Measurements from ENCODE around the gene STXBP1.

Gene STXBP1

DNA sequence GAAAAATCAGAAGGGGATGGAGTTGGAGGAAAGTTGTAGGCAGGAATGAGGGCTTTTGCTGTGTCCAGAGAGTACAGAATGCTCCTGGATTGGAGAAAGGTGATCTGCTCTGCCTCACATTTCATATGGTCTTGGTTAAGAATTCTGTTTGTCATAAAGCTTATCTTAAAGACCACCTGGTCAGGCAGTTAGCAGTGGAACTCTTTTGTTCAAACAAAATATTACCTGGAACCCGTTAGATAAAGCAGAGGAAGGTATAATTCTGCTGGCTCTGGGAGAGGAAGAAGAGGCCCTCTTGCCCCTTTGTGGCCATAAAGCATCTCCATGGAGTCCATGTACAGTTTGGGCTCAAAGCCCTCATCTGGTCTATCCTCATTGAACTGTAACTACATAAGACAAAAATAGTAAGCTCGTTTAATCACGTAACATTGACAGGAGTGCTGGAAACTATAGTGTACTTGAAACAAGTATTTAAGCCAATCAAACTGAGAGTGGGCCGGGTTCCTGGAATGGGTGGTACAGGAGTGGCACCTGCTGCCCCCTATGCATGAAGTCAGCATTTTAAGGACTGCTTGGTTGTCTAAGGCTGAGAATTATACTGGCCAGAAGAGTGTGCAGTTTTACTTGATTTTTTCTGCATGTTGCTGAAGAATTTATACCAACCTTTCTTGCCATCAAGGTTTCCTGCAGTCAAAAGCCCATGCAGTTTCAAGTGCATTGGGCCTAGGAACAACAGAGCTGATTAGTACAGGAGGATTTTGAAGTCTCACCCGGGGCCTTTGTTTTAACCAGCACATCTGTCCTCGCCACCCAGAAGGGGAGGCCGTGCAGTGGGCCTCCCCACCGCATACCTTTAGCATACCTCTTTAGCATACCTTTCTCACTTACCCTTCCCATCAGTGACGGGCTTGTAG, 39.9 kb downstream of the STXBP1 start:
- in situ Hi-C loops (cut with MboI; ENCODE audit: low sequenced_read_pairs) = no loop called here

DNA sequence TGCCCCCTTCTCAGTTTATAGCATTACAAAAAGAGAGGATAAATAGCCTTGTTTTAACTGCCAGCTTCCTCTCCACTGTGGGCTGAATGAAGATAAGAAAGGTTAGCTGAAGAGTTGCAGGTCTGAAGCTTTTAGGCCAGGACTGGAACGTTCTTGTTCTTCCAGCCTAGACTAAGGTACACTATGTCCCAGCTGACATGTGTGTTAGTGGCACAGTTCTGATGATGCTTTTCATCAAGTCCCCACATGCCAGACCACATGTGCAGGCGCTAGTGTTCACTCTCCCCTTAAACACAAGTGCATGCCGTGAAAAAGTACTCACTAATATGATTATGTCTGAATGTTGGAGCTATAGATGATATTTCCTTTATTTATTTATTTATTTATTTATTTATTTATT, 40.7 kb downstream of the STXBP1 start:
- in situ Hi-C loops (cut with MboI; ENCODE audit: low sequenced_read_pairs) = no loop called here

DNA sequence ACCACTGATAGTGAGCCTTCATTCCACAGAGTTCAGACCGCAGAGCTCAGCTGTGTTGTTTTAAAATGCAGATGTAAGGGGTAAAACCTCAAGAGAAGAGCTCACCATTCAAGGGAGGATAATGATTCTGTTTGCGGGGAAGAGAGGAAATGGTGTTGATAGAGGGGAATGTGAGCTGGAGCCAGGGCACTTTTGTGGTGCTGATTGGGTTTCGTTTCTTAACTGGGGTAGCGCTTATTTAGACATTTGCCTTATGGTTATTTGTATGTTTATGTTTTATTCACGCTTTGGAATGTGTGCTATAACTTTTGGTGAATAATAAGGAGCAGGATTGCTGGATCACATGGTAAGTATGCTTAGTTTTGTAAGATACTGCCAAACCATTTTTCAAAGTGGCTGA, 42.5 kb downstream of the STXBP1 start:
- in situ Hi-C loops (cut with MboI; ENCODE audit: low sequenced_read_pairs) = no loop called here

DNA sequence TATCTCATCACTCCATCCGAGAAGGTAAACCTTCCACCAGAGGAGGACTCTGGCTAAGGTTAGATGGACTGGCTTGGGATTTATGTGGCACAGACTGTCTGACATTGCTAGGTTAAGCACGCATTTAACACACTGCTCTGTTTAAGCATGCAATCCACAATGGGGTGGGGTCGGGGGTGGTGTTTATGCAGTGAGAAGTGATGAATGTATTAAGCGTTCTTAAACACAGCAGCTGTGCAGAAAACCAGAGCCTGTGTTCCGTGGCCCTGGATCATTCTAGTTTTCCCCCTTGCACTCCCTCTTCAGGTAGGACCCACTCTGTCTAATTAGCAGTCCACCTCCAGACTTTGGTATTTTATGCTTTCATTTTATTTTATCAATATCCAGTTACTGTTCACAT, 46.4 kb downstream of the STXBP1 start:
- in situ Hi-C loops (cut with MboI; ENCODE audit: low sequenced_read_pairs) = no loop called here

DNA sequence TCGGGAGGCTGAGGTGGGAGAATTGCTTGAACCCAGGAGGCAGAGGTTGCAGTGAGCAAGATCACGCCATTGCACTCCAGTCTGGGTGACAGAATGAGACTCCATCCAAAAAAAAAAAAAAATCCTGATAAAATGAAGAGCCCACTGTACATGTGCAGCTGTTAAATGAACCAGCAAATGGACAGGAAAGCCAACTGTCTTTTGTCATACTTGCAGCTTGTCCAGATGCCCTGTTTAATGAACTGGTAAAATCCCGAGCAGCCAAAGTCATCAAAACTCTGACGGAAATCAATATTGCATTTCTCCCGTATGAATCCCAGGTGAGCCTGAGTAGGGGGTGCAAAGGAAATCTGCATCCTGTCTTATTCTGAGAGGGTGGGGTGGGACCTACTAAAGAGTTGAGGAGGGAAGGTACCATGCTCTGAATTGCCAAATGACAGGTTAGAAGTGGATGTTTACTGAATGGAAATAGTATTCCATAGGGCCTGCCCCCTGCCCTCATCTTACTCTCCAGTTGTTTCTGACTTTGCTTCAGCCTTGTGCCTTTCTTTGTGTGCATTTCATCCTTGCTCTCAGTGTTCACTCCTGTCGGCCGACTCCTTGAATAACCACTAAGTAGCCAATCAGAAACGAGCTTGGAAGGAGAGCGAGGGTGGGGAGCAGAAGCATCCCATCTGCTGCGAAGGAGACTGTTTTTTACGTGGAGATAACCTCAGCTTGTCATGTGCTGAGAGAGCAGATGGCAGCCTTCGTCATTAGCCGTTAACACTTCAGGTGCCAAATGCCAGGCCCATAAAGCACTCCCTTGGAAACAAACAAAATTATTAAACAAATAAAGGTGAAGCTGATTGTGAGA, 49.0 kb downstream of the STXBP1 start:
- in situ Hi-C loops (cut with MboI; ENCODE audit: low sequenced_read_pairs) = no loop called here

DNA sequence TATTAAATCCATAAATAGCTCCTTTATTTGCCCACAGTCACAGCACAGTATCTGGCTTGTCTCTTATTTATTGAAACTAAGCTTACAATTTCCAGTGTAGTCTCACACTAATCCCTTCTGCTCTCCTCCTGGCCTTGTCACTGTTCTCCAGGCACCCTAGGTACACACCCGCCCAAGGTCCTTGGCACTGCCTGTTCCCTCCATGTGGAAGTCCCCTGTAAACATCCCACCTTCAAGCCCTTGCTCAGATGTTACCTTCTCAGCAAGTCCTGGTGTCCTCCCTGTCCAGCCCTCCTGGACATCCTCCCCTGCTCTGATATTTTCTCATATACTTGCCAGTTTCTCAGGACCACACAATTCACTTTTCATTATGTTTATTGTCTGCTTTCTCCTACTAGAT, 50.5 kb downstream of the STXBP1 start:
- in situ Hi-C loops (cut with MboI; ENCODE audit: low sequenced_read_pairs) = no loop called here

DNA sequence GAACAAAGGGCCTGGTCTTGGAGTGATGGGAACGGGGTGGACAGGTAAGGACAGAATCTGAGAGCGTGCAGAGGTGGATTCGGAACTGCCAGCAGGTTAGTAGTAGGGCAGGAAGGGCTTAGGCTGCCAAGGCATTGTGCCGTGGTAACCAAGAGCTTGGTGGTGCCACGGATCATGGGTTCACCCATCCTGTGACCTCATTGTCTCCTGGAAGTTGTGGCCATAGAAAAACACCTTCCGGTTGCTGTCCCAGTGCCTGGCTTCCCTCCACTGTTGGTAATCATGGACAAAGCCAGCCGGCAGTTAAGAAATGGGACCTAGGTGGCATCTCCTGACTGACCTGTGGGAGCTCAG, 52.2 kb downstream of the STXBP1 start:
- in situ Hi-C loops (cut with MboI; ENCODE audit: low sequenced_read_pairs) = no loop called here

DNA sequence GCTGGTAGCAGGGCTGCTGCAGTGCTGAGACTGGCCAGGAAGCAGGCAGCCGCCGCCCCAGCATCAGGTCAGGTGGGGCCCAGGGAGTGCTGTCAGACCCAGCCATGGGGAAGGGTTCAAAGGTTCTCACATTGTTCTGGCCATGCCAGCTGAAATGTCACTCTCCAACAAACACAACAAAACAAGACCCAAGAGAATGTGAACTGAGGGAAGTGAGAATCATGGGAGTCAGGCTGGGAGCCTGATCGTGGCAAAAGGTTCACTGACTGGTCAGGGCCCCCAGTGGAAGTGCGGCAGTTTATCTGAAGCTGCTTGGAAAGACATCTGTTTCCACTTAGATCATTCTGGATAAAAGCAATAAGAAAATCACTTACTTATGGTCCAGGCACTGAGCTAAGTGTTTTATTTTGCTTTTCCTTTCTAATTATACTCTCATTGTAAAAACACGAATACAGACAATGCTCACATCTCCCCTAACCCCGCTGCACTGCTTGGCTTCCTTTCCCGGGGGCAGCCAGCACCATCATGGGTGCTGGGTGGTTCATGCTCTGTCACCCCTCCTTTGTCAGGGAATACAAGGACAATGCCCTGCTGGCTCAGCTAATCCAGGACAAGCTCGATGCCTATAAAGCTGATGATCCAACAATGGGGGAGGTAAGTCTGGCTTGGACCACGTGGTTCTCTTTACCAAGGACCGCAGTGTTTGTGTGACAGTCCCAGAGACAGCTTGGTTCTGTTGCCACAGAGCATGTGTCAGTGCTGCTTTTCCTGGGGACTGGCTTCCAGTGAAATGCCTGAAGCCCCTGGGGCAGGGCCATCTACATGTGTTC, 52.8 kb downstream of the STXBP1 start:
- in situ Hi-C loops (cut with MboI; ENCODE audit: low sequenced_read_pairs) = no loop called here

DNA sequence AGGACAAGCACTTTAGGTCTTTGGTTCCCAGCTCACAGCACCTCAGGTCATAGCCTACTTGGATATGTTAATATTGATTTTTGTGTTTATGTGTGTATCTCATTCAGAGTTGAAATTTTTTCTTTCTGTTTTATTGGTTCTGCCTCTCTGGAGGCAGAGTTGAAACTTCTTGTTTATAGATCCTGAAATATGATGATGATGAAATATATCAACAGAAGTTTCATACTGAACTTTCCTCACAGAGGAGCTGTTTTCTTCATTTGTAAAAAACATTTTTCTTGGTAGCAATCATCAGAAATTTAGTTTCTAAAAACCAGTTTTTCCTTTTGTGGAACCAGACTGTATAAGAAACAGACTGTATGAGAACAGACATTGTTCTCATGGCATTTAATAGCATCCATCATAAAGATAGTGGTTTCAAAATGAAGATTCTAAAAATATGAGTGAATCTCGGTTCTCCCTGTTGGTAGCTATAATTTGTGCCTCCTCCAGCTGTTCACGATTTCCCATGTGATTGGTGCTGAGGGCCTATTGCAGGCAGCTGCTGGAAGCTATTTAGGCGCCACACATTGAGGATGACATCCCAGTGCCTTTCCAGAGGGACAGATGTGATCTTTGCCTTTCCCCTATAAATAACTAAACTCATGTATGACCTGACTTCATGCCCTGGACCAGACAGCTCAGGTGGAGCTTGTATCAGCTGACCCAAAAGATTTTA, 55.2 kb downstream of the STXBP1 start:
- in situ Hi-C loops (cut with MboI; ENCODE audit: low sequenced_read_pairs) = no loop called here

DNA sequence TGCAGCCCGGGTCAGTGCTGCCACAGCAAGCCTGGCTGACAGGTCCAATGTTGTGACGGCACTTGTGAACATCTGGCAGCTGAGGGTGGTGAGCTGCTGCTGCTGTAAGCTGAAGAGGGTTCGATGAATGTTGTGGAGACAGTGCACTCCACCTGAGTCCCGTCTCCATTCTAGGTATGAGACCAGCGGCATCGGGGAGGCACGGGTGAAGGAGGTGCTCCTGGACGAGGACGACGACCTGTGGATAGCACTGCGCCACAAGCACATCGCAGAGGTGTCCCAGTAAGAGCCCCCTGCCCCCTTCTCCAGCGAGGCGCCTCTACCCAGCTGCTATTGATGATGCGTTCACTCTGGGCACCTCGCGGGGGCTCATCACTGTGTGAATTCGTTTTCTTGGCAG, 55.8 kb downstream of the STXBP1 start:
- in situ Hi-C loops (cut with MboI; ENCODE audit: low sequenced_read_pairs) = no loop called here

DNA sequence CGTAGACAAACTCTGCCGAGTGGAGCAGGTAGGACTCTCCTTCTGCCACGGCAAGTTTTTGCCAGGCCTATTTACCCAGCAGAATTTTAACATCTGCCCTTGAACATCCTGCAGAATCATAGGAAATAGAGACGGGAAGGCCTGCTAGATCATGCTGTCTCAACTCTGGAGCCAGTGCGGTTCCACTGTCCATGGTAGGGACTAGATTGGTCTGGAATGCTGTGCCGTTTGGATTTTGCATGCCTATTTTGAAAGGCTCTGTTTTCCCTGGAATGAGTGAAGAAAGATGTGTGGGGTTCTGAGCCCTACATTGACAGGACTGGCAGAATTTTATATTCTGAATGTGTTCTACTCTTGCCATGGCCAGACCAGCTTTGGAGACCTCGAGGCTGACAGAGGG, 61.2 kb downstream of the STXBP1 start:
- in situ Hi-C loops (cut with MboI; ENCODE audit: low sequenced_read_pairs) = no loop called here

DNA sequence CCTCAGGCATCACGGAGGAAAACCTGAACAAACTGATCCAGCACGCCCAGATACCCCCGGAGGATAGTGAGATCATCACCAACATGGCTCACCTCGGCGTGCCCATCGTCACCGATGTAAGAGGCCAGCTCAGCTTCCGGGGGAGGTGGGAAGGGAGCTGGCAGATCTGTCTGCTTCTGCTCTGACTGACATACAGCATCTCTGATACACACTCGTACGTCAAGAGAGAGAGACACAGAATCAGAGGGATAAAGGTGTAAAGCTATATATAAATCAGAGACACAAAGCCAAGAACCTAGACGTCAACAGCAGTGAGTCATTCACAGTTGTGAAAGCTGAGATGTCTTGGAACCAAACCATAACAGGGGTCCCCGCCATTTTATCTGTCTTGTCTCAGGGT, 64.6 kb downstream of the STXBP1 start:
- in situ Hi-C loops (cut with MboI; ENCODE audit: low sequenced_read_pairs) = no loop called here

DNA sequence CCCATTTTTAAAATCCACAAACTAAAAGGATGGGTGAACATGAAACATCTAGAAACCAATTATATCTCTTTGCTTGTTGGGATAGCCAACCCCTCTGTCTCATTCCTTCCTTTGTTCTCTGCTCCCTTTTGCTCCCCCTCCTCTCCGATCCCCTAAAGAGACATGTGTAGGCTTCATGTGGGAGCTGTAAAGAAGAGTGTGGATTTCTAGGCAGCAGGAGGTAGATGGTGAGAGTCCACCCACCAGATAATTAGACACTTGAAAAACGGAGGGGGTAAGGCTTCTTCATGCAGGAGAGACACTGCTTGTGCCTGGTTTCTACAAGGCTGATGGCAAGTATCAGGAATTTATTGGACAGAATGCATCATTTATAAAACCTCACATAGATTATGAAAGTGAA, 67.4 kb downstream of the STXBP1 start:
- in situ Hi-C loops (cut with MboI; ENCODE audit: low sequenced_read_pairs) = no loop called here

DNA sequence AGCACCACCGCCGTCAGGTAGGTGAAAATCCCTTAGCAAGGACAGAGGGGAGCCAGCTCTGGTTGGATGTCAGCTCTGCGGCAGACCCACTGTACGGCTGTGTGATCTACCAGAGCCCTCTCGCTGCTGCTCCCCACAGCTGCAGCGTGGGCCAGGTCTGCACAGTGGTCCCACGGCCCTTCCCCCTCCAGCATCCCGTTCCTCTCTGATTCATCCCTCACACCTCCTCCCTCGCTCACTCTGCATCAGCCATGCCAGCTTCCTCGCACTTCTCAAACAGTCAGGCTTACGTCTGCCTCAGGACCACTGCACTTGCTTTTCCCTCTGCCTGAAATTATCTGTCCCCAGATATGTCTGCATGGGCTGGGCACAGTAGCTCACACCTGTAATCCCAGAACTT, 68.1 kb downstream of the STXBP1 start:
- in situ Hi-C loops (cut with MboI; ENCODE audit: low sequenced_read_pairs) = no loop called here

DNA sequence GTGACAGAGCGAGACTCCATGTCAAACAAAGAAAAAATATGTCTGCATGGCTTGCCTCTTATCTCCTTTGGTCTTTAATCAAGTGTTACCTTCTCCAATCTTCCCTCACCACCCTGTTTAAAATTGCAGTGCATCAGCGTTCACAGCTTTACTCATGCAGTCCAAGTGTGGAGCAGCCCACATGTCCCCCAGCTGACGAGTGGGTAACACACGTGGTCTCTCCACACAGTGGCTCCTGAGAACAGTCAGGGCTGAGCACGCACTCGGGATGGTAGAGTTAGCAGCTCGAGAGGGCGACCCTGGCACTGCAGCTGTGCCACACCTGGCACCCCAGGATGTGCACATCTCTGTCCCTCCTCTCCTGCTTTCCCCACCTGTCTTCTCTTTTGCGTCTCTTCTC, 68.8 kb downstream of the STXBP1 start:
- in situ Hi-C loops (cut with MboI; ENCODE audit: low sequenced_read_pairs) = no loop called here

DNA sequence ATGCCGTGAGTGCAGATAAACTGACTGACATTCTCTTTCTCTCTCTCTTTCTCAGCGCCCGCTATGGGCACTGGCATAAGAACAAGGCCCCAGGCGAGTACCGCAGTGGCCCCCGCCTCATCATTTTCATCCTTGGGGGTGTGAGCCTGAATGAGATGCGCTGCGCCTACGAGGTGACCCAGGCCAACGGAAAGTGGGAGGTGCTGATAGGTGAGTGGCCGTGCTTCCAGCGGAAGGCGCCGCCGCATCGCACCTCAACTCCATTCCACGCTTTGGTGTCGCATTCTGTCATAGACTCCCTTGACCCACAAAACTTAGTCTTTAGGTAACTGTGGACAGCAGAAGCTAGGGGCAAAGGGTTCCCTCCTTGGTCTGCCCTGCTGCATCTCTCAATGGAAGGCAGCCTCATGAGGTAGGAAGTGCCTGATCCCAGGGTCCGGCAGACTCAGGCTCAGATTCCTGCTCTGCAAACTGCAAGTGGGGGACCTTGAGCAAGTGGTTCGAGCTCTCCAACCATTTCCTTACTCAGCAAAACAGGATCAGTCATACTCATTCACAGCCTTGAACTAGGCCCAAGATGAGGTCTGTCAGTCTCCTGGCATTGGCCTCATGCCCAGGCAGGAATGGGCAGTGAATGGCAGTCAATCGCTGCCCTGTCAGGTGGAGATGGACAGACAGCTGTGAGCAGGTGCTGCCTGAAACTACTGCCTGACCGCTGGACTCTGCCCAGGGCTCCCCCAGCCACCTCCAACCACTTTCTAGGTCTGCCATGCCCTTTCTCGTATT, 70.5 kb downstream of the STXBP1 start:
- in situ Hi-C loops (cut with MboI; ENCODE audit: low sequenced_read_pairs) = no loop called here

DNA sequence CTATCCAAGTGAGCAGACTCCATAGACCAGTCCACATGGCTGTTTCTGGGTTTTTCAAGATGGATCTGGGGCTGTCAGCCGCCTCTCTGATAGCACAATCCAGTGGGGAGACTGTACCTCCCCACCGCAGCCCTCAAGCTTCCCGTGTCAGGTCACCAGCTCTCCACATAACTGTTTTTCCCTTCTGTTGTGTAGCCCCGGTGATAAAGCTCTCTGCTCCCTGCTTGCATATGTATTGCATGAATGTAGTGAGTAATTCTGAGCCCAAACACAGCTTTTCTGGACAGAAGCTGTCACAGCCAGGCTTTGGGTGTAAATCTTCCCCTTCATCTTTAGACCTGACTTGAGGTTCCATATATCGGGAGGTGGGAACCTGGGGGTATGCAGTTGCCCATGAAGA, 71.6 kb downstream of the STXBP1 start:
- in situ Hi-C loops (cut with MboI; ENCODE audit: low sequenced_read_pairs) = no loop called here

DNA sequence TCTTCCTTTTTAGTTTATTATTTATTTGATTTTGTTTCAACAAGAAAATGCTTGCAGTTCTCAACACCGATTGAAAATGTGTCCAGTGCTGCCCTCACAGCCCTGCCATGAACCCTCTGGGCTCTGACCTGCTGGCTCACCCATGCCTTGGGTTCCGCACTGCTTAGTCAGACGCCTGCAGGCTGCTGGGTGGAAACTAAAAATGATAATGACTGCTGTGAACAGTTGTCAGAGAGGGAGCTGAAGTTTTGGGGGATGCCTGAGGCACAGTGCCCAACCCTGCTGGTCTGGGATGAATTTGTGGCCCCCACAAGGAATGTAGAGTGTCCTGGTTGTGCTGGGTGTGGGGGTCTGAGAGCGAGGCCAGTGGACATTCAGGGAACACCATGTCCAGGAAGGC, 72.5 kb downstream of the STXBP1 start:
- in situ Hi-C loops (cut with MboI; ENCODE audit: low sequenced_read_pairs) = no loop called here

DNA sequence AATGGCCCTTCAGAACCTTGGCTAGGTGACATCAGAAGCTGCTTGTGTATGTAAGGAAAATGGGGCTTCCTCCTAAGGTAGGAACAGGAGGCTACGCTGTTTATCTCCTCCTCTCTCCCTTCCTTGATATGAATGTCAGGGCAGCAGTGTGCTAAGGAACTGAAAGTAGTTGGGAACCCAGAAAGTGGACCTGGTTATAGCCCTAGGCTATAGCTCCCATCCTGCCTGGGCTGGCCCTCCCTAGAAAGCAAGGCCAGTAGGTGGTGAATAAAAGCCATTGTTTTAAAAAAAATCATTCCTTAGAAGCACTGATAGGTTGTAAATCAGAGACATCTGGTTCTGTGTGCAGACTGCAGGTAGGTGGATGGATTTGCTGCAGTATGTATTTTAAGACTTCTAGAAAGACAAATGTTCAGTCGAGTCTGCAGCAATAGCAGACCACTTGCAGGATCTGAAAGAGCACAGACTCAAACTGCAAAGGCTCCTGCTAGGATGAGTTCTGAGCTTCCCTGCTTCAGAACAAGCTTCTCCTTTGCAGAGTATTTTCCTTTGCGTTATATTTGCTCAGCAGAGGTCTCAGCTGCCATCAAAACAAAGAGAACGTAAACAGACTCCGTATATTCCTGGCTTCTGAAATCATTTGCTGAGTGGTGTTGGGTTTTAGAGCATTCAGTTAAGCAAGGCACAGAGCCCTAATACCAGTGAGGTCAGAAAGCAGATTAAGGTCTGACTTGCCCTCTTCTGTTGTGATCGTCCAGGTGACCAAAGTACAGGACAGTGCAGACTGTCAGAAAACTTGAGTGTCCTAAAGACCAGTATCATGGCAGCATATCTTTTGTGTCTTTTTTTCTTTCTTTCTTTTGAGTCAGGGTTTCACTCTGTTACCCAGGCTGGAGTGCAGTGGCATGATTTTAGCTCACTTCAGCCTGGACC, 74.7 kb downstream of the STXBP1 start:
- in situ Hi-C loops (cut with MboI; ENCODE audit: low sequenced_read_pairs) = no loop called here

Measured in HL-60/S4 (cell line).